ENCODE data around the gene PLCB4.

GRCh38 chr20:9027626-9028025 lies 41.3 kb upstream of the PLCB4 start:
- TF ChIP-seq CTCF (IDR thresholded peaks at IDR 0.05): no peak
- no peak for TF ChIP-seq POLR2A (IDR thresholded peaks at IDR 0.05)

Data from adrenal gland (tissue), 5 donors.